SH-SY5Y (cell line): Measurements from ENCODE around the gene STMN3.

Experiments used
- GATA2 ChIP-seq: IDR thresholded peaks from 2 replicates; pipeline ENCODE4 v1.6.1; 2011; ENCODE audit warnings: mild to moderate bottlenecking, low read depth, low read length
- GATA3 ChIP-seq: IDR thresholded peaks from 2 replicates; pipeline ENCODE4 v1.6.1; 2011; ENCODE audit warnings: low read depth, mild to moderate bottlenecking, low read length, moderate library complexity

DNA sequence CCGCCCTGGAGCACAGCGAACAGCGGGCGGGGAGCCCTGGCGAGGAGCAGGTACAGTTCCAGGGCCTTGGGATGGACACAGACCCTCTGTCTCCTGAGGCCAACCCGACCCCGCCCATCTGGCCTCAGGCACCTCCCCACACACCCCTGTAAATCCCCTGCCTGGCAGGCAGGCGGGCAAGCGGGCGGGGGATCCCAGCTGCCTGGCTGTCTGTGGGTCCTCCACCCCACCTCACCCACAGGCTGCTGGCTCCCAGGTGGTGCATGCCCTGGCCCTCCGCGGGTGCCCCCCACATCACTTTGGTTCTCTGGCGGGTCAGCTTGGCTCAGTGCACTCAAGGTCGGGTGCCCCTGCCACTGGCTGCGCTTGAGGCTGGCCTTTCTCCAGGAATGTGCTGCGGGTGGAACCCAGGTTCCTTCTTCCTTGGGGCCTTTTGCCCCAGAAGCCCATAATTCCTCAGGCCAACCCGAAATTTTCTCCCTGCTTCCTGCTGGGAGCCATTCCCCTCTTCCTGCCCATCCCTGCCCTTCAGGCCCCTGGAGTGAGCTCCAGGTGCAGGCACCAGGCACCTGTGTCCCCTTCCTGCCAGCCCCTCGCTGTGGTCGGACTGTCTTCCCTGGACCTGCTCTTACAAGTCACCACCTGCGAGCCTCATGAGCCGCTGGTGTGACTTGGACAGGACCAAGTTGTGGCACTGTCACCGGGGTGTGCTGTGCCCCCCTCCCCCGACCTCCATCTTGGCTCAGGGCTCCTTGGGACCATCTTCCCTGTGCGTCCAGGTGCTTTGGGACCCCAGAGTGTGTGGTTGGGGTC, 37.9 kb upstream of the STMN3 start:
- TF ChIP-seq GATA3, result no peak
- TF ChIP-seq GATA2, result no peak
